Measurements from ENCODE around the gene CD226. TPM values are rescaled to one million over a fixed set of nuclear protein-coding genes. Genes with fewer than 3 reads are reported as not detected.

CD226 gene
- total and polyA plus RNA-seq, 2 of the 4 experiments (the other 2 are of a cell fraction): 0.29 to 1.1 TPM

- TF ChIP-seq RCOR1 (IDR thresholded peaks at IDR 0.05; ENCODE audit: insufficient replicate concordance, low read length) (no peak), CHD1 (IDR thresholded peaks at IDR 0.05; ENCODE audit: low read depth, low read length) (no peak)
These were observed 101.8 kb downstream of the CD226 start (continued) for GRCh38 chr18:69845593-69846506.

- no peak overlapping the region for H3K9ac ChIP-seq (ENCODE audit: low read depth, low read length)
- no peak overlapping the region for H3K4ac ChIP-seq (ENCODE audit: low read depth, low read length)
- in situ Hi-C loops (cut with MboI; ENCODE audit: low sequenced_read_pairs) (no loop called here), intact Hi-C loops (cut with micrococcal nuclease) (loop anchor here (10.0 kb wide), 3 partner anchors 160 to 230 kb away; no protein-coding TSS in a partner anchor), dilution Hi-C loops (cut with HindIII; ENCODE audit: low sequenced_read_pairs, unreplicated experiment) (no loop called here)
- DNase-seq (no peak), ATAC-seq (ENCODE audit: low read depth) (no peak)
- no peak overlapping the region for H2BK5ac ChIP-seq (ENCODE audit: low read depth, low read length, poor library complexity, severe bottlenecking)
- CTCF ChIA-PET: no interaction called here
- no peak overlapping the region for H3K18ac ChIP-seq (ENCODE audit: low read depth, low read length)
- H2BK120ac ChIP-seq (ENCODE audit: low read depth, low read length): no peak overlapping the region
- H2AK9ac ChIP-seq (replicated peaks; ENCODE audit: low read depth, low read length, poor library complexity): no peak overlapping the region
- H2AK5ac ChIP-seq (ENCODE audit: low read depth, low read length): no peak overlapping the region
- H2BK20ac ChIP-seq (ENCODE audit: low read depth, low read length): no peak overlapping the region
- peaks cover 6% of the 10 kb centered on the region for H3K9me1 ChIP-seq (ENCODE audit: insufficient read depth, low read length)
- H3K23ac ChIP-seq (ENCODE audit: low read depth, low read length): no peak overlapping the region
- no peaks in the 10 kb centered on the region for H3K36me3 ChIP-seq (ENCODE audit: control insufficient read depth, insufficient read depth, low read length)
- no peak overlapping the region for H3K4me2 ChIP-seq (ENCODE audit: low read depth, low read length)
- H4K5ac ChIP-seq (ENCODE audit: low read depth, low read length): no peak overlapping the region
- H3K79me1 ChIP-seq (ENCODE audit: low read depth in 1 of 2, low read length in 2 of 2): no peaks in the 10 kb centered on the region
- POLR2A ChIA-PET (ENCODE audit: unreplicated experiment): no interaction called here
- H3K56ac ChIP-seq (ENCODE audit: extremely low read depth, insufficient read depth, low read length): no peak overlapping the region
- no peak overlapping the region for H3K14ac ChIP-seq (replicated peaks; ENCODE audit: low read depth, low read length)
- H4K20me1 ChIP-seq (ENCODE audit: insufficient read depth, low read length): no peaks in the 10 kb centered on the region
- H4K8ac ChIP-seq (ENCODE audit: low read depth in 2 of 2, low read length in 2 of 2): no peak overlapping the region
- no peak for TF ChIP-seq MAFK (IDR thresholded peaks at IDR 0.05; ENCODE audit: low read depth, low read length)
- peak; percentile 81 for TF ChIP-seq CEBPB (IDR thresholded peaks at IDR 0.05; ENCODE audit: low read depth, low read length)
- no peaks in the 10 kb centered on the region for H3K9me3 ChIP-seq (ENCODE audit: control insufficient read depth, insufficient read depth, low read length)
- H2BK15ac ChIP-seq (ENCODE audit: low read depth, low read length): no peak overlapping the region
- no peaks in the 10 kb centered on the region for H3K27me3 ChIP-seq (ENCODE audit: control insufficient read depth, insufficient read depth, low read length)
- WGBS, 2 experiments (ENCODE audit: extremely low coverage in 2 of 2, insufficient read length in 1 of 2): no CpG with 5 or more reads among the region's 2 CpGs
- H3K4me3 ChIP-seq (ENCODE audit: insufficient read depth, low read depth, low read length): no peak overlapping the region
- no peak overlapping the region for H2AFZ ChIP-seq (replicated peaks; ENCODE audit: low read length, poor library complexity)
- BruUV-seq (replicated peaks): no TSS peak
- no peak overlapping the region for H4K91ac ChIP-seq (ENCODE audit: insufficient read depth, low read depth, low read length)
- H3K4me1 ChIP-seq (ENCODE audit: control insufficient read depth, insufficient read depth, low read length): peaks cover 9% of the 10 kb centered on the region
- H3K27ac ChIP-seq (ENCODE audit: insufficient read depth, low read length): no peak overlapping the region
These were observed 103.0 kb downstream of the CD226 start for GRCh38 chr18:69844656-69845055.

All from IMR-90 (cell line).